GM18858 (cell line): ENCODE results near the gene SLC2A4.

ENCODE experiments used
- ATAC-seq: cut with Tn5 transposase; IDR thresholded peaks from one replicate; pipeline ENCODE4 v1.9.1; 2021; ENCODE audit not compliant: unreplicated experiment

The SLC2A4 gene

DNA sequence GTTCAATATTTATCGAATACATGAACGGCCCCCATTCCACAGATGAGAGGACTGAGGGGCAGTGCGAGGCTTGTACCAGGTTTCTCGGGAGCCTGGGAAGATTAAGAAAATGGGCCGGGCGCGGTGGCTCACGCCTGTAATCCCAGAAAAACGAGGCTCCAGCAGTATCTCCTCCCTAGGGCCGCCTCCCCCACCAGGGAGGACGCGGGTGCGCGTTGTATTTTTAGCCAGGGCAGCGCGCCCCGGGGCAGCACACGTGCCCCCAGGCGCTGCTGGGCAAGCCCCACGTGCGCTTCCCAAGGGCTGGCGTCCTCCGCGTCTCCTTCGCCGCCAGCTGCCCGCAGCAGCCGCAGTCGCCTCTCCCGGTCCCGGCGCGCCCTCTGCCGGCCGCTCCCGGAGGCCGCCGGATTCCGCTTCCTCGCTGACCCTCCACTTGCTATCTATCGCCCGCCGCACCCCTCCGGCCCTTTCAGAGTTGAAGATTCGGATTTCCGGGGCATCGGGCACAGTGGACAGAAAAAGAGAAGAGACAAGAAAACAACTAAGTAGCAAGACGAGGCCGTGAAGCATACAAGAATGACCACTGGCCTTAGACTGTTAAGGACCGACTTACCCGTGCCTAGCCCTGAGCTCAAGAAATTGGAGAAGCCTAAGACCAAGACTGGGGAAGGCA, 14.8 kb downstream of the SLC2A4 start:
- no peak for ATAC-seq

DNA sequence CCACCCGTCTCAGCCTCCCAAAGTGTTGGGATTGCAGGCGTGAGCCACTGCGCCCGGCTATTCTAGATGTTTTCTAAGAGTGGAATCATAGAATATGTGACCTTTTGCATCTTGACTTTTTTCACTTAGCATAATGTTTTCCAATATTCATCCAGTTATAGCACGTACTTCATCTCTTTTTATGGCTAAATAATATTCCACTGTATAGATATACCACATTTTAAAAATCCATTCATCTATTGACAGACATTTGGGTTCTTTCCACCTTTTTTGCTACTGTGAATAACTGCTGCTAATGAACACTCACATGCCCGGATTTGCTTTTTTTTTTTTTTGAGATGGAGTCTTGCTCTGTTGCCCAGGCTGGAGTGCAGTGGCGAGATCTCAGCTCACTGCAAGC, 22.7 kb downstream of the SLC2A4 start:
- ATAC-seq = no peak

- peak; percentile 53 for ATAC-seq
Measured at GRCh38 chr17:7306911-7307685, 25.6 kb downstream of the SLC2A4 start, which contains the start of gene EIF5A. Gene EIF5A (plus strand): TSS chr17:7307628. CDS start chr17:7309636, 2,008 bp downstream.

DNA sequence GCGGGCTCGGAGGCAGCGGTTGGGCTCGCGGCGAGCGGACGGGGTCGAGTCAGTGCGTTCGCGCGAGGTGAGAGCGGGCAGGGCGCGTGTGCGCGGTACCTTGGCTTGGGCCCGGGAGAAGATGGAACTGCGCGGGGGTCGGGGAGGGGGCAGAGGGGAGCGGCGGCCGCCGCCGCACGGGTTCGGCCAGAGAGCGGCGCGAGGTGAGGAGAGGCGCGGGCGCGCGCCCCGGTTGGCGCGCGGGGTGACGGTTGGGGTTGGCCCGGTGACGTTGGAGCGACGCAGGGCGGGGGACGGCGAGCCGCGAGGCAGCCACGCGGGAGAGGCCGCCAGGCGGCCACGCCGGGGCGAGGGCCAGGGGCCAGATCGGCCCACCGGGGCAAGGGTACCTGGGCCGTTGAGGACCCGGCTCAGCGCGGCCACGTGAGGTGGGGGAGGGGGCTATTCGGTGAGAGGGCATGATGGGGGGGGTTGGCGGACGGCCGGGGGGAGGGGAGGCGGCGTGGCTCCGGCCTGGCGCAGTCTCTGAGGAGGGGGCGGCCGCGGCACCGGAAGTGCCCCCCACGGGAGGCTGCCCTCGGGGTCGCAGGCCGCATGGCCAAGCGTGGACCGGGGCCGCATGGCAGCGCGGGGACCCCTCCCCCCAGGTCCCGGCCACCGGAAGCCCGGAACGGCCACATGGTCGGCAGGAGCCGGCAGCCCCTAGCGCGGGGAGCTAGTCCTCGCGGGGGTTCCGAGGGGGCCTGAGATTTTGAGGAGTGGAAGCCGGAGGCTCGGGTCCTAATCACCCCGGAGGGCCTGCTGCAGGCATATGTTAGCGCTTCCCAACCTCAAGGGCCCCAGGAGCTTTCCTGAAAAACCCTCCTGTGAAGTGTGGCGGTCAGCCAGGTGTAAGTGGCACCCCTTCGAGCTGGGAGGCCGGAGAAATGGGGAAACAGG, 26.4 kb downstream of the SLC2A4 start:
- ATAC-seq = no peak

DNA sequence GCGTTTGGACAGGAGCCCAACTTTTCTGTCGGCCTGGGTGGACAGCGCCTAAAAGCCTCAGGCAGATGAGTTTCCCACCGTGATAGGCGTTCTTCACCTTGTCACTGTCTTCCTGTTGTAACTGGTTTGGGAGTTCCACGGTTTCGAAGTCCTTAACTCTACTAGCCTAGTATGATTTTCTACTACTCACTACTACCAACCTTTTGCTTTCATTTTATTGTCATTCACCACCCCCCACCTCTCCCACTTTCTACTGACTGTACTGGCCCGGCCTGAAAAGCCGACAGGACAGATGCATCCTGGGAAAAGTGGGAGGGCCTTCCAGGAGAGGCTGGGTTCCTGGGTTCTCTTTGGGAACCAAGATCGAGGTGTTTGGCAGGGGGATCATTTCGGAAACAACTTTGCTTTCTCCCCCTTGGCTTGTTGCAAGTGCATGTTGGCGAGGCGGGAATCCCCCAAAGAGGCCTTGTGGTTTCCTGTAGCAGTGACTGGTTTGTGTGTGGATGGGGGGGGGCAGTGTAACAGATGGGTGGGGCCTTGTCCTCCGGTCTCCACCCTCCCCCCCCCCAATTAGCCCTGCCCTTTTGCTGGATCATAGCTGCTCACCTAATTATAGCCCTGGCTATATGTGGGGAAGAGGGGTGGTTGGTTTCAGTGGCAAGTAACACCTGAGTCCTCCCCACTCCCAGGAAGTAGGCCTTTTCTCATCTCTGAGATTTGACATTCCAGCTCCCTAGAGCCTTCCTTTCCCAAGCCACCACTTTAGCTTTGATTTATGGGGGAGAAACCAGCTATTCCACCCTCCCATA, 27.3 kb downstream of the SLC2A4 start:
- ATAC-seq = no peak

- no peak for ATAC-seq
Measured at GRCh38 chr17:7309628-7310027, 28.1 kb downstream of the SLC2A4 start.

GRCh38 chr17:7311110-7311705, 29.7 kb downstream of the SLC2A4 start:
- no peak for ATAC-seq

- no peak for ATAC-seq
Measured at GRCh38 chr17:7312432-7313087, 31.0 kb downstream of the SLC2A4 start.

GRCh38 chr17:7313088-7313889, 31.8 kb downstream of the SLC2A4 start:
- ATAC-seq = no peak

- ATAC-seq = no peak
Measured at GRCh38 chr17:7313890-7314718, 32.6 kb downstream of the SLC2A4 start.

- ATAC-seq = peak; percentile 64
Measured at GRCh38 chr17:7314719-7315569, 33.4 kb downstream of the SLC2A4 start, which contains the start of gene GPS2. Gene GPS2 (minus strand): TSS chr17:7315360. CDS start chr17:7315052, 308 bp downstream.

GRCh38 chr17:7315570-7316235, 34.2 kb downstream of the SLC2A4 start:
- no peak for ATAC-seq

- ATAC-seq = no peak
Measured at GRCh38 chr17:7317161-7317803, 35.8 kb downstream of the SLC2A4 start.

GRCh38 chr17:7318121-7318860, 36.8 kb downstream of the SLC2A4 start:
- no peak for ATAC-seq

- ATAC-seq = no peak
Measured at GRCh38 chr17:7321466-7321865, 39.9 kb downstream of the SLC2A4 start.
